BLaER1 treated with 17β-estradiol and CSF1 and Interleukin-3, amounts not matched to agents 10 nM and 100 nM (cell line): Measurements from ENCODE around the gene BTN1A1.
A peak's percentile ranks its signal among the peaks of the same experiment; 100 is the strongest.

ENCODE experiments used
- H3K27ac ChIP-seq, 11 experiments: shearing (Covaris generic); formaldehyde crosslinking; 2 replicates each; pipeline ENCODE4 v1.8.1; 2022
- H3K27me3 ChIP-seq, 11 experiments: shearing (Covaris generic); formaldehyde crosslinking; 2 replicates each; pipeline ENCODE4 v1.8.1; 2022
- H3K36me3 ChIP-seq, 11 experiments: shearing (Covaris generic); formaldehyde crosslinking; 2 replicates each; pipeline ENCODE4 v1.8.1; 2022
- H3K4me1 ChIP-seq, 10 experiments: shearing (Covaris generic); formaldehyde crosslinking; 2 replicates each; pipeline ENCODE4 v1.8.1; 2022
- H3K4me2 ChIP-seq, 11 experiments: shearing (Covaris generic); formaldehyde crosslinking; 2 replicates each; pipeline ENCODE4 v1.8.1; 2022
- H3K4me3 ChIP-seq, 10 experiments: shearing (Covaris generic); formaldehyde crosslinking; 2 replicates each; pipeline ENCODE4 v1.8.1; 2022
- H3K9ac ChIP-seq, 11 experiments: shearing (Covaris generic); formaldehyde crosslinking; 2 replicates each; pipeline ENCODE4 v1.8.1; 2022
- H3K9me3 ChIP-seq, 11 experiments: shearing (Covaris generic); formaldehyde crosslinking; replicated peaks in 1 of 11; 2 replicates each; pipeline ENCODE4 v1.8.1; 2022
- H4K20me1 ChIP-seq, 11 experiments: shearing (Covaris generic); formaldehyde crosslinking; 2 replicates each; pipeline ENCODE4 v1.8.1; 2022
- Cebpa-rat ChIP-seq, 11 experiments: shearing (Covaris generic); IDR thresholded peaks; 2 replicates each; pipeline ENCODE4 v1.8.1; 2022

Gene BTN1A1

GRCh38 chr6:26473758-26474438 is 26.2 kb upstream of the BTN1A1 start:
- Histone ChIP-seq H3K9ac (peak overlapping the region; percentile 68 to 86 (median 83)), H3K4me1 (peaks cover 13 to 58% (median 53%) of the 10 kb centered on the region in 10 experiments), H3K4me3 (peak overlapping the region; percentile 47 to 68 (median 53)), H3K27me3 (no peaks in the 10 kb centered on the region), H4K20me1 (no peaks in the 10 kb centered on the region), H3K36me3 (peaks cover 14 to 40% (median 35%) of the 10 kb centered on the region in 11 experiments), H3K9me3 (peaks cover 15 to 35% (median 27%) of the 10 kb centered on the region in 11 experiments; a peak in 21 of 22 replicates), H3K4me2 (peak overlapping the region; percentile 69 to 95 (median 87)), H3K27ac (peak overlapping the region; percentile 69 to 94 (median 90); a peak in 21 of 22 replicates)
- no peak for TF ChIP-seq Cebpa-rat (IDR thresholded peaks at IDR 0.05)

- H3K4me1 ChIP-seq: peaks cover 13 to 62% (median 57%) of the 10 kb centered on the region in 10 experiments
Observed at GRCh38 chr6:26474439-26474881, 25.6 kb upstream of the BTN1A1 start.

GRCh38 chr6:26475823-26476729 is 24.0 kb upstream of the BTN1A1 start:
- TF ChIP-seq Cebpa-rat (IDR thresholded peaks at IDR 0.05): no peak
- Histone ChIP-seq H4K20me1 (no peaks in the 10 kb centered on the region), H3K4me3 (no peak overlapping the region), H3K36me3 (peaks cover 0 to 20% (median 17%) of the 10 kb centered on the region in 11 experiments; a peak in 18 of 22 replicates), H3K27me3 (no peaks in the 10 kb centered on the region), H3K9ac (peak overlapping the region in 4 of 11 experiments; percentile 18 to 65 (median 41); a peak in 6 of 22 replicates), H3K9me3 (peaks cover 15 to 36% (median 33%) of the 10 kb centered on the region in 11 experiments; a peak in 21 of 22 replicates), H3K27ac (peak overlapping the region in 8 of 11 experiments; percentile 6 to 80 (median 62); a peak in 13 of 22 replicates), H3K4me2 (peak overlapping the region in 8 of 11 experiments; percentile 25 to 95 (median 79); a peak in 14 of 22 replicates), H3K4me1 (peaks cover 13 to 78% (median 59%) of the 10 kb centered on the region in 10 experiments)

More at GRCh38 chr6:26474439-26474881, 25.6 kb upstream of the BTN1A1 start:
- peak overlapping the region; percentile 47 to 68 (median 53) for H3K4me3 ChIP-seq
- TF ChIP-seq Cebpa-rat (IDR thresholded peaks at IDR 0.05): no peak
- peaks cover 9 to 34% (median 30%) of the 10 kb centered on the region in 11 experiments; a peak in 21 of 22 replicates for H3K36me3 ChIP-seq
- H3K9ac ChIP-seq: peak overlapping the region; percentile 68 to 86 (median 83)
- peaks cover 15 to 35% (median 27%) of the 10 kb centered on the region in 11 experiments; a peak in 21 of 22 replicates for H3K9me3 ChIP-seq
- peak overlapping the region; percentile 69 to 94 (median 90); a peak in 21 of 22 replicates for H3K27ac ChIP-seq
- H4K20me1 ChIP-seq: no peaks in the 10 kb centered on the region
- no peaks in the 10 kb centered on the region for H3K27me3 ChIP-seq
- H3K4me2 ChIP-seq: peak overlapping the region; percentile 69 to 95 (median 87)

GRCh38 chr6:26476896-26477295 is 23.2 kb upstream of the BTN1A1 start:
- no peak for TF ChIP-seq Cebpa-rat (IDR thresholded peaks at IDR 0.05)
- Histone ChIP-seq H3K27ac (peak overlapping the region in 8 of 11 experiments; percentile 6 to 80 (median 62); a peak in 14 of 22 replicates), H3K9ac (peak overlapping the region in 6 of 11 experiments; percentile 18 to 65 (median 36); a peak in 6 of 22 replicates), H3K4me1 (peaks cover 13 to 84% (median 59%) of the 10 kb centered on the region in 10 experiments), H4K20me1 (no peaks in the 10 kb centered on the region), H3K36me3 (peaks cover 0 to 12% (median 10%) of the 10 kb centered on the region in 11 experiments; a peak in 15 of 22 replicates), H3K27me3 (no peaks in the 10 kb centered on the region), H3K4me3 (no peak overlapping the region; a peak in 1 of 20 replicates), H3K9me3 (peaks cover 8 to 36% (median 31%) of the 10 kb centered on the region in 11 experiments; a peak in 21 of 22 replicates), H3K4me2 (peak overlapping the region in 8 of 11 experiments; percentile 25 to 95 (median 76); a peak in 16 of 22 replicates)

GRCh38 chr6:26477426-26477825 is 22.7 kb upstream of the BTN1A1 start:
- Histone ChIP-seq H3K9me3 (peaks cover 3 to 35% (median 30%) of the 10 kb centered on the region in 11 experiments; a peak in 19 of 22 replicates), H3K27me3 (no peaks in the 10 kb centered on the region), H3K9ac (peak overlapping the region in 6 of 11 experiments; percentile 18 to 65 (median 40); a peak in 7 of 22 replicates), H3K27ac (peak overlapping the region in 7 of 11 experiments; percentile 6 to 80 (median 68); a peak in 14 of 22 replicates), H3K4me3 (no peak overlapping the region; a peak in 1 of 20 replicates), H3K4me1 (peaks cover 13 to 84% (median 59%) of the 10 kb centered on the region in 10 experiments), H3K4me2 (peak overlapping the region in 7 of 11 experiments; percentile 58 to 95 (median 82); a peak in 16 of 22 replicates), H3K36me3 (peaks cover 0 to 7% (median 5%) of the 10 kb centered on the region in 11 experiments; a peak in 13 of 22 replicates), H4K20me1 (no peaks in the 10 kb centered on the region)
- no peak for TF ChIP-seq Cebpa-rat (IDR thresholded peaks at IDR 0.05)

GRCh38 chr6:26478100-26478984 is 21.8 kb upstream of the BTN1A1 start:
- Histone ChIP-seq H3K4me3 (no peak overlapping the region), H3K36me3 (no peaks in the 10 kb centered on the region), H3K27ac (peak overlapping the region in 8 of 11 experiments; percentile 6 to 80 (median 62); a peak in 13 of 22 replicates), H3K9me3 (peaks cover 0 to 28% (median 22%) of the 10 kb centered on the region in 11 experiments; a peak in 18 of 22 replicates), H3K9ac (peak overlapping the region in 5 of 11 experiments; percentile 3 to 65 (median 43); a peak in 3 of 22 replicates), H3K4me2 (peak overlapping the region in 7 of 11 experiments; percentile 11 to 95 (median 82); a peak in 13 of 22 replicates), H4K20me1 (no peaks in the 10 kb centered on the region), H3K27me3 (no peaks in the 10 kb centered on the region), H3K4me1 (peaks cover 14 to 74% (median 52%) of the 10 kb centered on the region in 10 experiments)
- TF ChIP-seq Cebpa-rat (IDR thresholded peaks at IDR 0.05): no peak

GRCh38 chr6:26478985-26479278 is 21.2 kb upstream of the BTN1A1 start:
- peak overlapping the region in 5 of 11 experiments; percentile 3 to 54 (median 17); a peak in 2 of 22 replicates for H3K9ac ChIP-seq
- H3K27ac ChIP-seq: peak overlapping the region in 6 of 11 experiments; percentile 35 to 80 (median 64); a peak in 10 of 22 replicates
- H3K9me3 ChIP-seq: peaks cover 0 to 34% (median 24%) of the 10 kb centered on the region in 11 experiments; a peak in 18 of 22 replicates
- no peaks in the 10 kb centered on the region for H3K36me3 ChIP-seq
- no peak for TF ChIP-seq Cebpa-rat (IDR thresholded peaks at IDR 0.05)
- peak overlapping the region in 1 of 10 experiments; percentile 12; a peak in 1 of 20 replicates for H3K4me3 ChIP-seq
- H3K4me1 ChIP-seq: peaks cover 14 to 73% (median 52%) of the 10 kb centered on the region in 10 experiments
- peak overlapping the region in 6 of 11 experiments; percentile 14 to 95 (median 85); a peak in 13 of 22 replicates for H3K4me2 ChIP-seq
- no peaks in the 10 kb centered on the region for H4K20me1 ChIP-seq
- H3K27me3 ChIP-seq: no peaks in the 10 kb centered on the region
